KBM-7 (cell line): ENCODE data around the gene UBE2E1.
A peak's percentile ranks its signal among the peaks of the same experiment; 100 is the strongest.
"Not testable (repeated sequence)": the region's sequence is repeated elsewhere in the genome, so short reads cannot be mapped to it uniquely, and the experiment has no call there.

Experiments used
- DNase-seq: peaks from one replicate; pipeline ENCODE4 v3.0.0-alpha.2; 2015
- in situ Hi-C: fragments of 300-500 bp; cut with MboI; formaldehyde crosslinking; loops from 2 replicates; pipeline ENCODE4 v1.14.3; 2020; ENCODE audit warnings: low sequenced_read_pairs, low pct_unique_long_range_greater_than_20kb, mixed read lengths

The UBE2E1 gene

DNA sequence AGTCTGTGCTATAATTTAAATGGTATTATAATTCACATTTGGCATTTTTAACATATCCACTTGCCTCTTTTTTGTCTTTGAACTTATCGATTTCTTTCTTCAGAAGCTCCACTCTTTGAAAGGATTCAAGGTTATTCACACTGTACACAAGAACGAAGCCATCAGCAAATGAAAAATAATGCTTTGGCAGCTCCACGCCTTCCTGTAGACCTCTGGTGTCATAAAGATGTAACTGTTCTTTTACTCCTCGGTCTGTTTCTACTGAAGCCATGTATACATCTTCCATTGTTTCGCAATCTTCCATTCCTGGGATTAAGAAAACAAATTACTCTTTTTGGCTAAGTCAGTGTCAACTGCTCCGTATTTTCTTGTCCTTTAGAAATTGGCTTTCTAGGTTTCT, 95.0 kb downstream of the UBE2E1 start:
- in situ Hi-C loops: no loop called here
- DNase-seq: no peak

DNA sequence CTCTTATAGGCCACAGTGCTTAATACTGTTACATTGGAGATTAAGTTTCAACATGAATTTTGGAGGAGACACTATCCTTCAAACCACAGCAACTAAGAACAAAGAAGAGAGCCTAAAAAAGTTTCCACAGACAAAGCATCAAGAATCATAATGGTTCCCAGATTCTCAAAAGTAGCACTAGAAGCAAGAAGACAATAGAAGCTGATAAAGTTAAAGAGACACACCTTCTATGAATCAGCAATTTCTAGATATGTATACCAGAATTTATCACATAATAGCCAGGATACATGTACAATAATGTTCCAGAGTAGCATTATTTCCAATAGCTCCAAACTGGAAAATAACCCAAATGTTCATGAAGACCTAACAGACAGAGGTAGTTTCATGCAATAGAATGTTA, 98.8 kb downstream of the UBE2E1 start:
- in situ Hi-C loops: no loop called here
- DNase-seq: no peak

DNA sequence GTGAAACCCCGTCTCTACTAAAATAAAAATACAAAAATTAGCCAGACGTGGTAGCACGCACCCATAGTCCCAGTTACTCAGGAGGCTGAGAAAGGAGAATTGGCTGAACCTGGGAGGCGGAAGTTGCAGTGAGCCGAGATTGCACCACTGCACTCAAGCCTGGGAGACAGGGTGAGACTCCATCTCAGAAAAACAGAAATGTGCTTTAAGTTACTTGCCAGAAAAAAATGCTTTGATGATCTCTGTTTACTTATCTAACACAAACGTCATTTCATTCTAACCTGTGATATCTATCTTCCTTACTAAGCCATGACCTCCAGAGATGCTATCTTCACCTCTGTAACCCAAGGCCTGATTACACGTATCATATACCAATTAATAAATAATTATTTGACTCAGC, 103.6 kb downstream of the UBE2E1 start:
- in situ Hi-C loops: no loop called here

DNA sequence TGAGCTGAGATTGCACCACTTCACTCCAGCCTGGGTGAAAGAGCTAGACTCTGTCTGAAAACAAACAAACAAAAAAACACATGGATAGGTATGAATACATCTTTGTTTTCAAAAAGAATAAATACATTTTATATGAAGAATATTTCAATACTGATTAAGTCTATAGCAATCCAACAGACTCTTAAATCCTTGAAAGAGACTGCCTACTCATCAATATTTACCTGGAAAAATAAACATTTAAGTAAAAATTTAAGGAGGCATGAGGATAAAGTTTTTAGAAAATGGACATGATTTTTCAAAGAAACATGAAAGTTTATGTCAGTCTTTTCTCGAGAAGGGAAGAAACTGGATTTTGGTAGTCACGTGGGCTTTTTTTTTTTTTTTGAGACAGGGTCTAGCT, 105.6 kb downstream of the UBE2E1 start:
- DNase-seq: no peak
- in situ Hi-C loops: no loop called here

More for the DNA sequence above, 103.6 kb downstream of the UBE2E1 start:
- no peak for DNase-seq

DNA sequence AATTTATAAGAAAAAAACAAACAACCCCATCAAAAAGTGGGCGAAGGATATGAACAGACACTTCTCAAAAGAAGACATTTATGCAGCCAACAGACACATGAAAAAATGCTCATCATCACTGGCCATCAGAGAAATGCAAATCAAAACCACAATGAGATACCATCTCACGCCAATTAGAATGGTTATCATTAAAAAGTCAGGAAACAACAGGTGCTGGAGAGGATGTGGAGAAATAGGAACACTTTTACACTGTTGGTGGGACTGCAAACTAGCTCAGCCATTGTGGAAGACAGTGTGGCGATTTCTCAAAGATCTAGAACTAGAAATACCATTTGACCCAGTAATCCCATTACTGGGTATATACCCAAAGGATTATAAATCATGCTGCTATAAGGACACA, 106.6 kb downstream of the UBE2E1 start:
- in situ Hi-C loops: not testable (repeated sequence)

DNA sequence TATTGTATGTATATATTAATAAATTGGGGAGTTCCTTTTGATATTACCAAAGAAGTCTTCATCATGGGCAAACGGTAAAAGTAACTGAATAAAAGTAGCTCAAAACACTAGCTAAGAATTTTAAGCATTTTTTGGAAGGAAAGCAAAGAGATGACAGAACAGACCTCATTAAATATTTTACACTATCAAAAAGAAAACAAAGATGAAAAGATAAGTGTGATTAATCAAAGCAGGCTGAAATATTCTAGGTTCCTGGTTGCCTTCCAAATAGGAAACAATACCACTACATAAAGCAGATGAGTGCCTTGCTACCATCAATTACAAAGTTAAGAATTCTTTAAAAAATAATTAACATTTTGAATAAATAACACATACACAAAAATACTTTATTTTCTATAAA, 107.4 kb downstream of the UBE2E1 start:
- DNase-seq: no peak
- in situ Hi-C loops: no loop called here

More for the DNA sequence above, 106.6 kb downstream of the UBE2E1 start:
- not testable (repeated sequence) for DNase-seq

DNA sequence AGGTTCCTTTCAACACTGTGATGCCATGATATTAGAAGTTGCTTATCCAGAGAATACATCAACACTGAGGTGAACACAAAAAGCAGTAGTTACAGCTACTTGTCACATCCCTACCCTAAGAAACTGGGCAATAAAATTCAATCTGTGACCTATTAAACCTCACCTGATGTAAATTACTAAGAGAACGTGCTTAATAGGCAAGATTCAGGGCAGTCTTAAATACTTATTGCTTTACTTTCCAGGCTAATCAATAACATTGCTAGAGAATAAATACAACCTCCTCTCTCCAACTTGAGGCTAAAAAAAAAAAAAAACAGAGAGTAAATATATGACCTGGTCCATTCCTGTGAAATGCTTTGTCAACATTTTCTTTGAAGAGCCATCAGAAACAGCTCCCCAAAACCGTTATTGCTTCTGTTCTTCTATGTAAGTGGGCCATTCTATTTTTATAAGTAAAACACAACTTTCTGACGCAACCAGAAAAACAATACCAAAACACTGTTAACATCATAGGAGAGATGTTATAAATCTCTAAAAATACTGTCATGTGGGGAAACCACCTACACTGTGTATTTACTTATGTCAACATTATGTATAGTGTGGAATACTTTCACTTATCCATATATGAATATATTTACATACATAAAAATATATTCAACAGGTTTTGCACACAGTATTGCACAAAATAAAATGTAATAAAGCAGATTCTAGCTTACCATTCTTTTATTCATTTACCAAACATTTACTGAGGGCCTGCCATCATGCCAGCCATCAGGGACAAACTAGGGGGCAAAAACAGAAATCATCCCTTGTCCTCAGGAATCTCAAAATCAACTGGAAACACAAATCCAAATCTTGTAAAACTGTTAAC, 108.4 kb downstream of the UBE2E1 start:
- in situ Hi-C loops: no loop called here
- no peak for DNase-seq

DNA sequence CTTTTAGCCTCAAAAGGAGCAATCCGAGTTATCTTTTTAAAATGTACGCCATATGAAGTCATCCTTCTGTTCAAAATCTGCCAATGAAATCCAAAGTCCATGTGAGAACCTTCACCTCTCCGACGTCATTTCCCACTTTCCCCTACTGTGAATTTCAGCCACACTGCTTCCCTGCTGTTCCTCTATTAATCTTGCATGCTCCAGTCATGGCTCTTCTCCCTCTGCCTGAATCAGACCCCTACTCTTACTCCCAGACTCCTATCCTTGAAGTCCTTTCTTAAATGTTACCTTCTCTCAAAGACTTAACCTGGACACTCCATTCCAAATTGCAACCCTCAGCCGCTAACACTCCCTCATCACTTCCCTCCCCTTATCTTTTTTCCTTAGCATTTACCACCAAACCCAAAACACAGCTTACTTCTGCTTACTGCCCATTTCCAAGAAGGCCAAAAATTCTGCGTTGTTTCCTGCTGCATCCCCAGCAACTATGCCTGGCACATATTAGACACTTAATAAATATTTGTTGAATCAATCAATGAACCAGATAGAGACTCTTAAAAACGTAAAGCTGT, 109.9 kb downstream of the UBE2E1 start:
- in situ Hi-C loops: no loop called here
- DNase-seq: peak; percentile 75

DNA sequence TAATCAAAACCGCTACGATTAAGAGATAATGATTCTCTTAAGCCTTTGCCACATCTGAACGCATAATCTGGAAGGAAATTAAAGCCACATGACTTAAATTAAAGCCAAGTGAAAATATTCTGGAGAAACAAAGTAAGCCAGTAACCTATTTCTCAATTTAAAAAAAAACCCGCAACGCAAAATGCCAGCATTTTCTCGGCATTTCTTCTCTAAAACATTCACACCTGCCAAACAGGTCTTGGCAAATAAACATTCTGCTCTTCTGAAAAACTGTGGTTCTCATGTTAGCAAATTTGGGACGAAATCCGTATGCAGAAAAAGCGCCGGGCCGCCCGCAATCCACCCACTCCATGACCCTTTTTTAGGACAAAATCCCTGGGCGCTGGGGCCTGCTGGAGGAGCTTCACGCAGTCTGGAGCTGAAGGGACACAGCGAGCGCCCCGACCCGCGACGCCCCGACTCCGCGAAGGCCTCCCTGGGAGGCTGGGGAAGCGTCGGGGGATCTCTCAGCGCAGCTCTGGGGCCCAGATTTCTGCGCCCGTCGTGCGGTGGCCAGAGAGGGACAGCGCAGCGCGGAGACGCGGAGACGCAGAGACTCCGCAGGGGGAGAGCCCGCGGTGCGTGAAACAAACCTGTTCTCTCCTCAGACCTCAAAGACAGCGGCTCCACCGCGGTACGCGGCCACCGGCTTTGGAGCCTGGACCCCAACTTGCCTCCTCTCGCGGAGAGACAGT, 110.6 kb downstream of the UBE2E1 start:
- DNase-seq: no peak
- in situ Hi-C loops: no loop called here

DNA sequence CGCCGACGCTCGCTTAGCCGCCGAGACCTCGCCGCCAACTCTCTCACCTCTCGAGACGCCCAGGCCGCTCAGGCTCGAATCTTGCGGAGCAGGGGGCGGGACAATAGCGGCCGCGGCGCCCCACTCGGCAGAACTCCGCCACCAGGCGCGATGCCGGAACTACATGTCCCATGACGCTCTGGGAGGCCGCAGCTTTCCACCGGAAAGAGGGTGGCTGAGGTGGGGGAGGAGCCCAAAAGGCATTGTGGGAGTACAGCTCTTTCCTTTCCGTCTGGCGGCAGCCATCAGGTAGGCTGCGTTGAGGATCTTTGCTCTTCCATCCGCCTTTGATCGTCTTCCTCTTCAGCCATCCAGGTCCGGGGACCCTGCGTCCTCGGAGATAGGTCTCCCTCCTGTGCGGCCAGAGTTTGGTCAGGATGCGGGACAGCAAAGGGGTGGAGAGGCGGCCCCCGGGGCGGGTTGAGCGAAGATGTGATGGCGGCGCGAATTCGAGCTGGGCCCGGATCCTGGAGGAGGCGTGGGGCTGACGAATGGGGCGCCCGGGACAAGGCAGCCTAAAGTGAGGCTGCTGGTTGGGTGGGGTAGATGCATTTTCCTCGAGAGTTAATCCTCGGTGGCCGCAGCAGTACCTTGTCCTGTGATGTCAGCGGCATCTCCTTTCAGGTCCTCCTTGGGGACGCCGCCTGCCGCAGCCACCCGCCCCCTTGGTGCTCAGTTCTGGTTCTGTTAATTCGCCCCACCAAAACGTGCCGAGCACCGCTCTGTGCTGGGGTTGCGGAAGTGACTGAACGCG, 111.3 kb downstream of the UBE2E1 start, which contains the start of the genes NKIRAS1 and RPL15:
TSS of gene NKIRAS1 (minus strand) at position 105 of the 793 bp plus-strand sequence. CDS start 6,086 bp downstream, outside the sequence.
TSS of gene RPL15 (plus strand) at position 247 of the 793 bp plus-strand sequence. CDS start 728 bp downstream, outside the sequence.
- peak; percentile 97 for DNase-seq
- in situ Hi-C loops: no loop called here

DNA sequence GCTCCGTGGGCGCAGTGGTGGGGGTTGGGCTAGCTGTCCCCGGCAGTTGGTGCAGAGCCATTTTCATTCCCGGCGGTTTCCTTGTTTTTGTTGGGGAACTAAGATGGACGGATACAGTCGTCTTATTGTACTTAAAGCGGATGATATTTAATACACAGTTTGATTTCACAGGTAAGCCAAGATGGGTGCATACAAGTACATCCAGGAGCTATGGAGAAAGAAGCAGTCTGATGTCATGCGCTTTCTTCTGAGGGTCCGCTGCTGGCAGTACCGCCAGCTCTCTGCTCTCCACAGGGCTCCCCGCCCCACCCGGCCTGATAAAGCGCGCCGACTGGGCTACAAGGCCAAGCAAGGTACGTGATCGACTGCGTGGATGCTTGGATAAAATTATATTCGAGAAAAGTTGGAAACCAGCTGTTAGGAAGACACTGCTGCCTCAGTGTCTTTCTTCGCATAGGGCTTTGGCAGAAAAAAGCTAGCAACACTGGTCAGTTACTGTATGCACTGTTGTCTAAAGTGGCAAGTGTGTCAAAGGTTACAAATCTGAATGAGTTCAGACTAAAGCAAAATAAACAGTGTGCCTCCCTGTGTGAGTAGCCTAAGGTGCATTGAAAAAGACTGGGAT, 112.0 kb downstream of the UBE2E1 start:
- in situ Hi-C loops: not testable (repeated sequence)

DNA sequence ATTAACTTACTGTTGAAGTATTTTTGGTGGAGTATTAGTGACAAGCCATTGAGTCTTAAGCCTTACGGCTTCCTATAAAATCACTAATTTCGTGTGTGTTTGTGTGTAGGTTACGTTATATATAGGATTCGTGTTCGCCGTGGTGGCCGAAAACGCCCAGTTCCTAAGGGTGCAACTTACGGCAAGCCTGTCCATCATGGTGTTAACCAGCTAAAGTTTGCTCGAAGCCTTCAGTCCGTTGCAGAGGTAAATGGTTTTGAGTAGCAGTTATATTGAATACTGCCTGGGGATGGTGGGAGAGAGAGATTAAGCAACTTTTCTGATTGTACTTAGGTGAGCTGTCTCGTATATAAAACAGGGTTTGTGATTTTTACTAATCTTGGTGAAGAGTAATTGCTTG, 112.6 kb downstream of the UBE2E1 start:
- in situ Hi-C loops: not testable (repeated sequence)

More for the DNA sequence above, 112.0 kb downstream of the UBE2E1 start:
- DNase-seq: peak; percentile 84

DNA sequence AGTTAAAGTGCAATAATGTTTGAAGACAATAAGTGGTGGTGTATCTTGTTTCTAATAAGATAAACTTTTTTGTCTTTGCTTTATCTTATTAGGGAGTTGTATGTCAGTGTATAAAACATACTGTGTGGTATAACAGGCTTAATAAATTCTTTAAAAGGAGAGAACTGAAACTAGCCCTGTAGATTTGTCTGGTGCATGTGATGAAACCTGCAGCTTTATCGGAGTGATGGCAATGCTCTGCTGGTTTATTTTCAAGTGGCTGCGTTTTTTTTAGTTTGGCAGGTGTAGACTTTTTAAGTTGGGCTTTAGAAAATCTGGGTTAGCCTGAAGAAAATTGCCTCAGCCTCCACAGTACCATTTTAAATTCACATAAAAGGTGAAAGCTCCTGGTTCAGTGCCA, 113.9 kb downstream of the UBE2E1 start:
- no peak for DNase-seq
- in situ Hi-C loops: no loop called here

More for the DNA sequence above, 112.6 kb downstream of the UBE2E1 start:
- DNase-seq: not testable (repeated sequence)

DNA sequence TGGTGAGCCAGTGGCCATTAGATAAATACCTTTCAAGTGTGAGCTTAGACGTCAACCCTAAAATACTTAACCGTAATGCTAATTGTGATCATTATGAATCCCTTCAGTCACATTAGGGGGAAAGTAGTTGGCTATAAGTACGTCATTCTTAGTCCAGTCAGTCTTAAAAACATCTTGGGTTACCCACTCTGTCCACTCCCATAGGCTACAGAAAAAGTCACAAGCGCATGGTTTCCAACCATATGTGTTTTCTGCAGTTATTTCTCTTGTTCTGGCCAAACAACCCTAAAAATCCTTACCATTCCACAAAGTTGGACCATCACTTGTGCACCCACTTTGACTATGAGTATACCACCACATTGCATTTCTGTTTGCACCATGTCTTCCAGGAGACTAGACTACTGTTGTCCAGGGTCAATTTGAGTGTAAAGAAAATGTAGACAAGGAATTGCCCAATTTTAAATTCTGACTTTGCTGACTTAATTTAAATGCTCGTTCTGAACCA, 114.4 kb downstream of the UBE2E1 start:
- in situ Hi-C loops: no loop called here
- DNase-seq: no peak

DNA sequence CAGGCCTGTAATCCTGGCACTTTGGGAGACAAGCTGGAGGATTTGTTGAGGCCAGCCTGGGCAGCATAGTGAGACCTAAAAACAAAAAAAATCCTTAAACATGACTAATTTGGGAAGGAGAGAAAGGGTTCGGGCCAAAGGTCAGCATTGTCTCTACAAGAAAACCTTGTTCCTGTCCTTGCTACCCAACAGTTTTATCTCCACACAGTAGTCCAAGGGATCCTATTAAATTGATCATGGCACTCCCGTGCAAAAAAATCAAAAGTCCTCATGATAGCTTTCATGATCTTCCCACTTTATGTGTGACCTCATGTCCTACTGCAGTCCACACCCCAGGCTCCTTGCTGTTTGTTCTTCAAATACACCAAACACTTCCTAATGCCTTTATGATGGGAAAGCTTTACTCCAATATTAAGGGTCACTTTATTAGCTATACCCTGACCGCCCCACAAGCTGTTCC, 115.3 kb downstream of the UBE2E1 start:
- in situ Hi-C loops: no loop called here
- DNase-seq: no peak

DNA sequence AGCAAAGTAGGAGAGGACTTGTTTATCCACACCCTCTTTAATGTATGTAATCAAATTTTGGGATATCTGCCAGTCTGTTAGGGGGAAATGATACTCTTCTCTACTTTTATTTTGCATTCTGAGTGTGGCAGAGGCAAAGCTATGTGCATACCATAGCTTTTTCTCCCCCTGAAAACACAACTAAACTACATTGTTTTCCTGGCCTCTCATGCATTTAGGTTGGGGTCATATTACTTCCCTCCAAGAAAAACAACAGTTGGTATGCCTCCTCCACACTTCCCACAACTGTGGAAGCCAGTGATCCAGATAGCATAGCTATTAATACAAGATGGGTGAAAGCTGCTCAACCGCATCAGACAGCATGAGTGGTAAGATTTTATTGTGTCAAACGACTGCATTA, 118.0 kb downstream of the UBE2E1 start:
- in situ Hi-C loops: no loop called here
- DNase-seq: peak; percentile 65

DNA sequence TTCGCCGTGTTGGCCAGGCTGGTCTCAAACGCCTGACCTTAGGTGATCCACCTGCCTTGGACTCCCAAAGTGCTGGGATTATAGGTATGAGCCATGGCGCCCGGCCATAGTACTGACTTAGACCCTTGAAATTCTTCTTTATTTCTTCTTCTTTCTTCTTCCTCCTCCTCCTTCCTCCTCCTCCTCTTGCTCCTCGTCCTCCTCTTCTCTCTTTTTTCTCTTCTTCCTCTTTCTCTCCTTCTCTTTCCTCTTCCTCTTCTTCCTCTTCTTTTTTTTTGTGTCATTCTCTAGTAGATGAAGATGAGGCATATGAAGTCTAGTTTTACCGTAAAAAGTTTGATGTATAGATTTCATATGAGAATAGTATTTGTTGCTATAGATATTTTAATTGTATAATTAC, 120.5 kb downstream of the UBE2E1 start:
- DNase-seq: no peak
- in situ Hi-C loops: no loop called here

DNA sequence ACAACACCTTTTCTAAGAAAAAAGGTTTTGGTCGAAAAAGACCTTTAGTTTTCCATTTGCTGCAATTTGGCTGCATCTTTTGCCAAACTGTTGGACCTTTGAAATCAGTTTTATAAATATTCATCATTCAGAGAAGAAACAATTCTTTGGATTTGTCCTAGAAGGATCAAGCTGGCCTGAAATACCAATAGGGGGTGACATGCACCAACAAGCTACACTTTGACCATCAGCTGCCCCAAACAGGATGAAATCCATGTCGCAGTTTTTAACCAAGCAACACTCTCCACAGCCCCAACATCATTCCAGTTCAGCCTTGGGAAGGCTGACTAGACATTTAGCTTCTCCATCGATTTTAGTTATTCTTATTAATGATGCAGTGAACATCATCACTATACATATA, 121.0 kb downstream of the UBE2E1 start:
- in situ Hi-C loops: no loop called here

More for the DNA sequence above, 121.0 kb downstream of the UBE2E1 start:
- DNase-seq: no peak
